HepG2 (cell line): Measurements from ENCODE around the gene PSMB3. TPM values are rescaled to one million over a fixed set of nuclear protein-coding genes. Genes with fewer than 3 reads are reported as not detected.

Source experiments
- ARNTL ChIP-seq: sonication (generic); formaldehyde crosslinking; IDR thresholded peaks from 2 replicates; pipeline ENCODE4 v1.4.0; 2020; ENCODE audit warnings: mild to moderate bottlenecking, missing genetic modification reagents
- CHCHD3 ChIP-seq: sonication (generic); formaldehyde crosslinking; IDR thresholded peaks from 2 replicates; pipeline ENCODE4 v1.8.0; 2022; ENCODE audit warnings: mild to moderate bottlenecking, missing genetic modification reagents, moderate library complexity
- FOXA1 ChIP-seq, 2 experiments: fragments of 450-650 bp in 1 of 2; sonication (generic) in 1 of 2; formaldehyde crosslinking in 1 of 2; IDR thresholded peaks; 2 replicates each; pipeline versions ENCODE4 v1.4.0 to v1.6.1; 2016 to 2020; ENCODE audit warnings: missing genetic modification reagents in 1 of 2
- FOXO1 ChIP-seq: sonication (generic); formaldehyde crosslinking; IDR thresholded peaks from 2 replicates; pipeline ENCODE4 v1.4.0; 2020; ENCODE audit warnings: missing genetic modification reagents
- SETDB1 ChIP-seq: sonication (generic); formaldehyde crosslinking; IDR thresholded peaks from 2 replicates; pipeline ENCODE4 v1.5.1; 2020; ENCODE audit warnings: missing genetic modification reagents, mild to moderate bottlenecking, borderline replicate concordance
- ZBTB8A ChIP-seq: sonication (generic); formaldehyde crosslinking; IDR thresholded peaks from 2 replicates; pipeline ENCODE4 v1.4.0; 2020; ENCODE audit warnings: mild to moderate bottlenecking, low read depth, missing genetic modification reagents, borderline replicate concordance
- ZEB1 ChIP-seq: IDR thresholded peaks from 2 replicates; pipeline ENCODE4 v1.6.1; 2012; ENCODE audit warnings: mild to moderate bottlenecking, low read depth, inconsistent platforms; ENCODE audit not compliant: insufficient replicate concordance
- ZFP62 ChIP-seq: sonication (generic); formaldehyde crosslinking; IDR thresholded peaks from 2 replicates; pipeline ENCODE4 v1.4.0; 2020; ENCODE audit warnings: missing genetic modification reagents
- ZIK1 ChIP-seq: sonication (generic); formaldehyde crosslinking; IDR thresholded peaks from 2 replicates; pipeline ENCODE4 v1.5.0; 2020; ENCODE audit warnings: mild to moderate bottlenecking, low read depth, missing genetic modification reagents, borderline replicate concordance
- ZKSCAN1 ChIP-seq: fragments of 150-350 bp; IDR thresholded peaks from 2 replicates; pipeline ENCODE4 v1.6.1; 2014; ENCODE audit warnings: low read length
- ZNF335 ChIP-seq: sonication (generic); formaldehyde crosslinking; IDR thresholded peaks from 2 replicates; pipeline ENCODE4 v1.4.0; 2020; ENCODE audit warnings: missing genetic modification reagents
- ZNF432 ChIP-seq: sonication (generic); formaldehyde crosslinking; IDR thresholded peaks from 2 replicates; pipeline ENCODE4 v1.5.0; 2020; ENCODE audit warnings: missing genetic modification reagents, mild to moderate bottlenecking, borderline replicate concordance
- ZNF451 ChIP-seq: sonication (generic); formaldehyde crosslinking; IDR thresholded peaks from 2 replicates; pipeline ENCODE4 v1.5.0; 2020; ENCODE audit warnings: mild to moderate bottlenecking, missing genetic modification reagents
- ZNF543 ChIP-seq: sonication (generic); formaldehyde crosslinking; IDR thresholded peaks from 2 replicates; pipeline ENCODE4 v1.4.0; 2020; ENCODE audit warnings: mild to moderate bottlenecking, missing genetic modification reagents
- ZNF567 ChIP-seq: sonication (generic); formaldehyde crosslinking; IDR thresholded peaks from 2 replicates; pipeline ENCODE4 v1.8.1; 2023; ENCODE audit warnings: mild to moderate bottlenecking, missing genetic modification reagents, borderline replicate concordance
- ZNF709 ChIP-seq: sonication (generic); formaldehyde crosslinking; IDR thresholded peaks from 2 replicates; pipeline ENCODE4 v1.5.0; 2020; ENCODE audit warnings: mild to moderate bottlenecking, missing genetic modification reagents
- polyA plus RNA-seq, 8 experiments: library from polyadenylated mRNA; depleted of rRNA in 3 of 8; stranded (reverse) in 7 of 8; unstranded in 1 of 8; fragments of >200 nt; fragmentation: Illumina TruSeq in 4 of 8; extraction: Trizol in 4 of 8; gene quantifications; 2 replicates each; pipeline versions ENCODE4 v1.2.1 to v1.2.3, GENCODE V29; 2011 to 2016; ENCODE audit warnings: low read depth in 4 of 8, missing spikeins in 1 of 8, mixed read lengths in 1 of 8; ENCODE audit not compliant: insufficient read depth in 1 of 8
- total RNA-seq, 5 experiments: library from RNA; depleted of rRNA; stranded (reverse); fragments of >200 nt; fragmentation: Illumina TruSeq; extraction: Trizol; gene quantifications; 2 replicates each; pipeline ENCODE4 v1.2.3, GENCODE V29; 2016; ENCODE audit warnings: low read depth in 1 of 5
- TF ChIP-seq, protein P1 (sequence below): sonication (generic); formaldehyde crosslinking; IDR thresholded peaks from 2 replicates; pipeline ENCODE4 v1.4.0; 2020; ENCODE audit warnings: missing genetic modification reagents
- TF ChIP-seq, protein P2 (sequence below): sonication (generic); formaldehyde crosslinking; conservative IDR thresholded peaks from 2 replicates; pipeline ENCODE4 v1.4.0; 2020; ENCODE audit warnings: missing genetic modification reagents
- TF ChIP-seq, protein P3 (sequence below): sonication (generic); formaldehyde crosslinking; conservative IDR thresholded peaks from 2 replicates; pipeline ENCODE4 v1.8.0; 2022; ENCODE audit warnings: missing genetic modification reagents
- TF ChIP-seq, protein P4 (sequence below): sonication (generic); formaldehyde crosslinking; IDR thresholded peaks from 2 replicates; pipeline ENCODE4 v1.4.0; 2020; ENCODE audit warnings: missing genetic modification reagents; ENCODE audit errors: not compliant biosample characterization
- TF ChIP-seq, protein P5 (sequence below): sonication (generic); formaldehyde crosslinking; IDR thresholded peaks from 2 replicates; pipeline ENCODE4 v1.5.1; 2020; ENCODE audit warnings: mild to moderate bottlenecking, missing genetic modification reagents

The PSMB3 gene
- total and polyA plus RNA-seq, 2 of the 13 experiments (the other 11 are each of a cell fraction or from before 2014, with no cell fraction given), result 366 to 517 TPM

DNA sequence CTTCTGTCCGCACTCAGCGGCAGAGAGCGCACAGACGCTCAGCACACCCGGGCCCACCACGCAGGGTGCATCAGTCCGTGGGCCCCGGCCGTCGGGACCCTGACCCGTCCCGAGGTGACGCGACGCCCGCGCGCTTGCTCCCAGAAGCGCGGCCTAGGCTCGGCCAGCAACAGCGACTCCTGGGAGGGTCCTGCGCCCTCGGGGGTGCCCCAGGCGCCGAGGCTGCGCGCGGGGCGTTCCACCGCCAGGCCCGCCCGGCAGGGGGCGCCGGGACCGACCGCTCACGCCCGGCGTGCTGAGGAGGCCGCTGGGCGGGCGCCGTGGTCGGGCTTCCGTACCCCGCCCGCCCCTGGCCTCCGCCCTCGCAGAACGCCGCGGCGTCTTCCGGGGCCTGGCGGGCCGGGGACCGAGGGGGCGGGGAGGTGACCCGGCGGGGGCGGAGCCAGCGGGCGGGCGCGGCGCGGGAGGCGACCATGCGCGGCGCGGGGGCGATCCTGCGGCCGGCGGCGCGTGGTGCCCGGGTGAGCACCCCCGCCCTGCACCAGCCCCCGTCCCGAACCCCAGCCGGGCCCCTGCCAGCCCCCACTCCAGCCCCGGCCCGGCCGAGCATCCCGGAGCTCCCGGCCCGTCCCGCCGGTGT is 22.5 kb upstream of the PSMB3 start, which contains the start of gene CISD3 (continued):
- TF ChIP-seq, protein P1, sequence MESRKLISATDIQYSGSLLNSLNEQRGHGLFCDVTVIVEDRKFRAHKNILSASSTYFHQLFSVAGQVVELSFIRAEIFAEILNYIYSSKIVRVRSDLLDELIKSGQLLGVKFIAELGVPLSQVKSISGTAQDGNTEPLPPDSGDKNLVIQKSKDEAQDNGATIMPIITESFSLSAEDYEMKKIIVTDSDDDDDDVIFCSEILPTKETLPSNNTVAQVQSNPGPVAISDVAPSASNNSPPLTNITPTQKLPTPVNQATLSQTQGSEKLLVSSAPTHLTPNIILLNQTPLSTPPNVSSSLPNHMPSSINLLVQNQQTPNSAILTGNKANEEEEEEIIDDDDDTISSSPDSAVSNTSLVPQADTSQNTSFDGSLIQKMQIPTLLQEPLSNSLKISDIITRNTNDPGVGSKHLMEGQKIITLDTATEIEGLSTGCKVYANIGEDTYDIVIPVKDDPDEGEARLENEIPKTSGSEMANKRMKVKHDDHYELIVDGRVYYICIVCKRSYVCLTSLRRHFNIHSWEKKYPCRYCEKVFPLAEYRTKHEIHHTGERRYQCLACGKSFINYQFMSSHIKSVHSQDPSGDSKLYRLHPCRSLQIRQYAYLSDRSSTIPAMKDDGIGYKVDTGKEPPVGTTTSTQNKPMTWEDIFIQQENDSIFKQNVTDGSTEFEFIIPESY, result no peak
- TF ChIP-seq ZNF709 (CRISPR knock-in tag) (no peak), ZBTB8A (CRISPR knock-in tag) (no peak), ZNF432 (no peak), FOXA1 (IDR thresholded peaks at IDR 0.05) (no peak), FOXA1 (CRISPR knock-in tag; IDR thresholded peaks at IDR 0.05) (no peak), CHCHD3 (CRISPR knock-in tag) (0 out of 2 replicates have a peak, but pooled peaks have one; percentile 80), ZNF451 (CRISPR knock-in tag) (no peak; the same call in none of the 2 replicates), ZNF543 (CRISPR knock-in tag) (no peak), SETDB1 (CRISPR knock-in tag) (no peak), ZKSCAN1 (no peak), ZIK1 (CRISPR knock-in tag) (no peak), ZNF567 (CRISPR knock-in tag) (no peak), ZNF335 (CRISPR knock-in tag) (no peak), ZEB1 (no peak), ARNTL (no peak), FOXO1 (CRISPR knock-in tag) (peak; percentile 52; the same call in 1 of the 2 replicates), ZFP62 (no peak)
- TF ChIP-seq, protein P2, sequence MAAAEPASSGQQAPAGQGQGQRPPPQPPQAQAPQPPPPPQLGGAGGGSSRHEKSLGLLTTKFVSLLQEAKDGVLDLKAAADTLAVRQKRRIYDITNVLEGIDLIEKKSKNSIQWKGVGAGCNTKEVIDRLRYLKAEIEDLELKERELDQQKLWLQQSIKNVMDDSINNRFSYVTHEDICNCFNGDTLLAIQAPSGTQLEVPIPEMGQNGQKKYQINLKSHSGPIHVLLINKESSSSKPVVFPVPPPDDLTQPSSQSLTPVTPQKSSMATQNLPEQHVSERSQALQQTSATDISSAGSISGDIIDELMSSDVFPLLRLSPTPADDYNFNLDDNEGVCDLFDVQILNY (CRISPR knock-in tag), result peak; percentile 11; the same call in 1 of the 2 replicates
- TF ChIP-seq, protein P3, sequence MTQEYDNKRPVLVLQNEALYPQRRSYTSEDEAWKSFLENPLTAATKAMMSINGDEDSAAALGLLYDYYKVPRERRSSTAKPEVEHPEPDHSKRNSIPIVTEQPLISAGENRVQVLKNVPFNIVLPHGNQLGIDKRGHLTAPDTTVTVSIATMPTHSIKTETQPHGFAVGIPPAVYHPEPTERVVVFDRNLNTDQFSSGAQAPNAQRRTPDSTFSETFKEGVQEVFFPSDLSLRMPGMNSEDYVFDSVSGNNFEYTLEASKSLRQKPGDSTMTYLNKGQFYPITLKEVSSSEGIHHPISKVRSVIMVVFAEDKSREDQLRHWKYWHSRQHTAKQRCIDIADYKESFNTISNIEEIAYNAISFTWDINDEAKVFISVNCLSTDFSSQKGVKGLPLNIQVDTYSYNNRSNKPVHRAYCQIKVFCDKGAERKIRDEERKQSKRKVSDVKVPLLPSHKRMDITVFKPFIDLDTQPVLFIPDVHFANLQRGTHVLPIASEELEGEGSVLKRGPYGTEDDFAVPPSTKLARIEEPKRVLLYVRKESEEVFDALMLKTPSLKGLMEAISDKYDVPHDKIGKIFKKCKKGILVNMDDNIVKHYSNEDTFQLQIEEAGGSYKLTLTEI, result no peak
- TF ChIP-seq, protein P4, sequence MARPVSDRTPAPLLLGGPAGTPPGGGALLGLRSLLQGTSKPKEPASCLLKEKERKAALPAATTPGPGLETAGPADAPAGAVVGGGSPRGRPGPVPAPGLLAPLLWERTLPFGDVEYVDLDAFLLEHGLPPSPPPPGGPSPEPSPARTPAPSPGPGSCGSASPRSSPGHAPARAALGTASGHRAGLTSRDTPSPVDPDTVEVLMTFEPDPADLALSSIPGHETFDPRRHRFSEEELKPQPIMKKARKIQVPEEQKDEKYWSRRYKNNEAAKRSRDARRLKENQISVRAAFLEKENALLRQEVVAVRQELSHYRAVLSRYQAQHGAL (CRISPR knock-in tag), result no peak
- TF ChIP-seq, protein P5, sequence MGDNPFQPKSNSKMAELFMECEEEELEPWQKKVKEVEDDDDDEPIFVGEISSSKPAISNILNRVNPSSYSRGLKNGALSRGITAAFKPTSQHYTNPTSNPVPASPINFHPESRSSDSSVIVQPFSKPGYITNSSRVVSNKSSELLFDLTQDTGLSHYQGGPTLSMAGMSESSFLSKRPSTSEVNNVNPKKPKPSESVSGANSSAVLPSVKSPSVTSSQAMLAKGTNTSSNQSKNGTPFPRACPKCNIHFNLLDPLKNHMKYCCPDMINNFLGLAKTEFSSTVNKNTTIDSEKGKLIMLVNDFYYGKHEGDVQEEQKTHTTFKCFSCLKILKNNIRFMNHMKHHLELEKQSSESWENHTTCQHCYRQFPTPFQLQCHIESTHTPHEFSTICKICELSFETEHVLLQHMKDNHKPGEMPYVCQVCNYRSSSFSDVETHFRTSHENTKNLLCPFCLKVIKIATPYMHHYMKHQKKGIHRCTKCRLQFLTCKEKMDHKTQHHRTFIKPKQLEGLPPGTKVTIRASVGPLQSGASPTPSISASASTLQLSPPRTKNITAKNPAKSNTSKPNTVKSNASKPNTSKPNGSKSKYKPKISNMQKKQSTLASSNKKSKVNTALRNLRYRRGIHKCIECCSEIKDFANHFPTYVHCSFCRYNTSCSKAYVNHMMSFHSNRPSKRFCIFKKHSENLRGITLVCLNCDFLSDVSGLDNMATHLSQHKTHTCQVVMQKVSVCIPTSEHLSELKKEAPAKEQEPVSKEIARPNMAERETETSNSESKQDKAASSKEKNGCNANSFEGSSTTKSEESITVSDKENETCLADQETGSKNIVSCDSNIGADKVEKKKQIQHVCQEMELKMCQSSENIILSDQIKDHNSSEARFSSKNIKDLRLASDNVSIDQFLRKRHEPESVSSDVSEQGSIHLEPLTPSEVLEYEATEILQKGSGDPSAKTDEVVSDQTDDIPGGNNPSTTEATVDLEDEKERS (CRISPR knock-in tag), result 0 out of 2 replicates have a peak, but pooled peaks have one; percentile 4
